Measurements from ENCODE around the gene ARL6. TPM values are rescaled to one million over a fixed set of nuclear protein-coding genes. Genes with fewer than 3 reads are reported as not detected.

Gene ARL6
- total and polyA plus RNA-seq, 2 donors (not counting 3 experiments of a cell fraction or from before 2014, with no cell fraction given), result 3.6 to 5.8 TPM

- Histone ChIP-seq H4K20me1 (replicated peaks; ENCODE audit: control insufficient read depth, extremely low read depth, insufficient read depth, low read length) (no peaks in the 10 kb centered on the region), H3K9me3 (replicated peaks; ENCODE audit: control insufficient read depth, insufficient read depth, low read length) (no peaks in the 10 kb centered on the region), H3K4me3 (replicated peaks in 1 of 3; ENCODE audit: insufficient read depth in 1 of 3, low read depth in 1 of 3, low read length in 3 of 3) (no peak overlapping the region), H3K4me2 (ENCODE audit: insufficient read depth, low read length) (no peak overlapping the region), H3K27ac (ENCODE audit: insufficient read depth, low read depth, low read length) (no peak overlapping the region), H3K9me1 (replicated peaks; ENCODE audit: control insufficient read depth, extremely low read depth, insufficient read depth, low read length) (no peaks in the 10 kb centered on the region), H3K9ac (replicated peaks; ENCODE audit: extremely low read depth, insufficient read depth, low read length) (no peak overlapping the region), H3K36me3 (ENCODE audit: control insufficient read depth in 2 of 2, extremely low read depth in 1 of 2, insufficient read depth in 2 of 2, low read length in 2 of 2) (peaks cover 0 to 4% of the 10 kb centered on the region in 2 experiments), H2AFZ (ENCODE audit: low read depth, low read length) (no peak overlapping the region), H3K79me2 (ENCODE audit: control insufficient read depth, insufficient read depth, low read length) (peaks cover 1% of the 10 kb centered on the region), H3K4me1 (ENCODE audit: control insufficient read depth, extremely low read depth, insufficient read depth, low read length) (no peaks in the 10 kb centered on the region), H3K27me3 (ENCODE audit: control insufficient read depth in 2 of 2, insufficient read depth in 2 of 2, low read length in 2 of 2) (no peaks in the 10 kb centered on the region)
- dilution Hi-C loops (cut with MboI; ENCODE audit: extremely low pct_ligation_motif_present, low sequenced_read_pairs), result no loop called here
- intact Hi-C loops (cut with micrococcal nuclease), result no loop called here
- no peak for FAIRE-seq
- no TSS peak for BruUV-seq (replicated peaks)
- TF ChIP-seq GATA2 (IDR thresholded peaks at IDR 0.05; ENCODE audit: insufficient read depth, insufficient read length, low read depth, low read length) (no peak), FOS (IDR thresholded peaks at IDR 0.05; ENCODE audit: borderline replicate concordance, insufficient read depth, low read length) (no peak), MYC (IDR thresholded peaks at IDR 0.05; ENCODE audit: low read depth, low read length) (no peak), MAX (IDR thresholded peaks at IDR 0.05; ENCODE audit: insufficient read depth, insufficient read length) (no peak), POLR2AphosphoS5 (IDR thresholded peaks at IDR 0.05; ENCODE audit: insufficient read depth, low read depth, low read length) (no peak)
- ChIA-PET POLR2A (no interaction called here), CTCF (no interaction called here)
- no peak for DNase-seq (ENCODE audit: low read depth, low spot score)
Measured at GRCh38 chr3:97841956-97842355, 77.4 kb downstream of the ARL6 start.

GRCh38 chr3:97848779-97849178, 84.2 kb downstream of the ARL6 start:
- DNase-seq (ENCODE audit: low read depth, low spot score), result no peak
- BruUV-seq (replicated peaks), result no TSS peak
- dilution Hi-C loops (cut with MboI; ENCODE audit: extremely low pct_ligation_motif_present, low sequenced_read_pairs) (no loop called here), intact Hi-C loops (cut with micrococcal nuclease) (no loop called here)
- Histone ChIP-seq H3K36me3 (ENCODE audit: control insufficient read depth in 2 of 2, extremely low read depth in 1 of 2, insufficient read depth in 2 of 2, low read length in 2 of 2) (peaks cover 0 to 4% of the 10 kb centered on the region in 2 experiments), H3K9ac (replicated peaks; ENCODE audit: extremely low read depth, insufficient read depth, low read length) (no peak overlapping the region), H2AFZ (ENCODE audit: low read depth, low read length) (no peak overlapping the region), H3K79me2 (ENCODE audit: control insufficient read depth, insufficient read depth, low read length) (no peaks in the 10 kb centered on the region), H3K9me1 (replicated peaks; ENCODE audit: control insufficient read depth, extremely low read depth, insufficient read depth, low read length) (no peaks in the 10 kb centered on the region), H3K9me3 (replicated peaks; ENCODE audit: control insufficient read depth, insufficient read depth, low read length) (no peaks in the 10 kb centered on the region), H4K20me1 (replicated peaks; ENCODE audit: control insufficient read depth, extremely low read depth, insufficient read depth, low read length) (no peaks in the 10 kb centered on the region), H3K27me3 (ENCODE audit: control insufficient read depth in 2 of 2, insufficient read depth in 2 of 2, low read length in 2 of 2) (no peaks in the 10 kb centered on the region), H3K4me3 (replicated peaks in 1 of 3; ENCODE audit: insufficient read depth in 1 of 3, low read depth in 1 of 3, low read length in 3 of 3) (no peak overlapping the region), H3K4me1 (ENCODE audit: control insufficient read depth, extremely low read depth, insufficient read depth, low read length) (no peaks in the 10 kb centered on the region), H3K4me2 (ENCODE audit: insufficient read depth, low read length) (no peak overlapping the region), H3K27ac (ENCODE audit: insufficient read depth, low read depth, low read length) (no peak overlapping the region)
- ChIA-PET CTCF (interaction anchor here (1.2 kb wide), 1 partner anchor 8 kb away, joined by 3 read pairs; no protein-coding TSS in a partner anchor), POLR2A (no interaction called here)
- TF ChIP-seq GATA2 (IDR thresholded peaks at IDR 0.05; ENCODE audit: insufficient read depth, insufficient read length, low read depth, low read length), result no peak
- no peak for TF ChIP-seq MAX (IDR thresholded peaks at IDR 0.05; ENCODE audit: insufficient read depth, insufficient read length)
- no peak for FAIRE-seq

Other genes with a start within 250 kb of the ARL6 start
- gene CRYBG3, start 57.3 kb downstream of the ARL6 start, total RNA-seq, result 15.0 and 15.9 TPM in 2 replicates
- gene CRYBG3, start 57.3 kb downstream of the ARL6 start, polyA plus RNA-seq, result 2.4 and 2.8 TPM in 2 replicates
- gene RIOX2, start 207.7 kb downstream of the ARL6 start, total RNA-seq, result 24.5 and 30.5 TPM in 2 replicates
- gene RIOX2, start 207.7 kb downstream of the ARL6 start, polyA plus RNA-seq, result 10.3 and 14.5 TPM in 2 replicates

Measured in endothelial cell of umbilical vein (primary cell).